H1 (cell line): ENCODE results near the gene CMTR1. TPM values are rescaled to one million over a fixed set of nuclear protein-coding genes. Genes with fewer than 3 reads are reported as not detected.
A peak's percentile ranks its signal among the peaks of the same experiment; 100 is the strongest.

ENCODE experiments used
- CTCF ChIA-PET: fragments of 300-600 bp; sonication (Branson Sonifier 250); formaldehyde crosslinking; loops from one replicate; lab custom pipeline; 2021; ENCODE audit not compliant: partially characterized antibody; lab: Charles Lee
- POLR2A ChIA-PET: fragments of 300-600 bp; sonication (Branson Sonifier 250); formaldehyde crosslinking; loops from one replicate; lab custom pipeline; 2021; ENCODE audit warnings: inconsistent platforms; ENCODE audit not compliant: partially characterized antibody; lab: Charles Lee
- DNase-seq, 2 experiments: peaks; one replicate each; pipeline versions ENCODE4 v3.0.0 to v3.0.0-alpha.2; 2010 to 2022; ENCODE audit warnings: low spot score in 2 of 2, low read depth in 1 of 2, mixed read lengths in 1 of 2
- FAIRE-seq: peaks from 2 replicates; lab custom pipeline; 2011; peaks lifted over from hg19 to GRCh38; lab: Jason Lieb, UNC
- H2AFZ ChIP-seq: 2 replicates; pipeline ENCODE4 v1.8.1; 2012; ENCODE audit warnings: low read length, inconsistent platforms
- H2AK5ac ChIP-seq: 2 replicates; pipeline ENCODE4 v1.6.1; 2013; ENCODE audit warnings: low read depth, low read length
- H2BK120ac ChIP-seq: replicated peaks from 2 replicates; pipeline ENCODE3; 2013; ENCODE audit warnings: low read depth, low read length, inconsistent platforms
- H2BK12ac ChIP-seq: 2 replicates; pipeline ENCODE4 v1.6.1; 2013; ENCODE audit warnings: low read depth, low read length
- H2BK15ac ChIP-seq: 2 replicates; pipeline ENCODE4 v1.6.1; 2013; ENCODE audit warnings: low read length
- H2BK20ac ChIP-seq: 2 replicates; pipeline ENCODE4 v1.6.1; 2013; ENCODE audit warnings: low read length
- H2BK5ac ChIP-seq: 2 replicates; pipeline ENCODE4 v1.6.1; 2013; ENCODE audit warnings: low read depth, low read length
- H3K14ac ChIP-seq: 2 replicates; pipeline ENCODE4 v1.6.1; 2013; ENCODE audit warnings: inconsistent platforms; ENCODE audit not compliant: insufficient read length
- H3K18ac ChIP-seq: 2 replicates; pipeline ENCODE4 v1.6.1; 2013; ENCODE audit warnings: low read length; ENCODE audit errors: extremely low read depth
- H3K23ac ChIP-seq: 2 replicates; pipeline ENCODE4 v1.6.1; 2013; ENCODE audit warnings: inconsistent platforms; ENCODE audit not compliant: insufficient read length
- H3K23me2 ChIP-seq: 2 replicates; pipeline ENCODE4 v1.6.1; 2013; ENCODE audit warnings: low read depth, low read length
- H3K27ac ChIP-seq: 2 replicates; pipeline ENCODE4 v1.6.1; 2011; ENCODE audit warnings: low read depth, low read length, inconsistent platforms
- H3K27me3 ChIP-seq, 4 experiments: replicated peaks in 1 of 4; 1 replicate in 1 of 4; 2 replicates in 3 of 4; pipeline versions ENCODE4 v1.6.1 to v1.8.1; 2011 to 2013; ENCODE audit warnings: low read length in 3 of 4, mild to moderate bottlenecking in 3 of 4, inconsistent platforms in 2 of 4, mixed read lengths in 2 of 4, moderate library complexity in 1 of 4; ENCODE audit not compliant: control insufficient read depth in 3 of 4, insufficient read depth in 3 of 4; ENCODE audit errors: extremely low read depth in 1 of 4
- H3K36me3 ChIP-seq, 4 experiments: 2 replicates each; pipeline versions ENCODE4 v1.6.1 to v1.8.1; 2011 to 2013; ENCODE audit warnings: mild to moderate bottlenecking in 4 of 4, low read length in 3 of 4, moderate library complexity in 2 of 4, control low read depth in 1 of 4, inconsistent platforms in 1 of 4; ENCODE audit not compliant: insufficient read depth in 4 of 4, control insufficient read depth in 2 of 4
- H3K4ac ChIP-seq: replicated peaks from 2 replicates; pipeline ENCODE3; 2013; ENCODE audit warnings: low read length, low read depth, mixed read lengths, inconsistent platforms; ENCODE audit not compliant: insufficient read length
- H3K4me1 ChIP-seq, 4 experiments: replicated peaks in 1 of 4; 1 replicate in 1 of 4; 2 replicates in 3 of 4; pipeline versions ENCODE4 v1.6.1 to v1.8.1; 2011 to 2013; ENCODE audit warnings: low read length in 3 of 4, inconsistent platforms in 2 of 4, mixed read lengths in 1 of 4; ENCODE audit not compliant: insufficient read depth in 4 of 4, control insufficient read depth in 3 of 4
- H3K4me2 ChIP-seq, 2 experiments: 2 replicates each; pipeline versions ENCODE4 v1.6.1 to v1.8.1; 2011 to 2013; ENCODE audit warnings: low read depth in 2 of 2, low read length in 2 of 2, control low read depth in 1 of 2, inconsistent platforms in 1 of 2, mild to moderate bottlenecking in 1 of 2; ENCODE audit not compliant: insufficient read depth in 1 of 2
- H3K4me3 ChIP-seq, 4 experiments: fragments of 200-600, 300-600 bp in 1 of 4; sonication (generic), shearing (Covaris generic), sonication (Bioruptor Twin) in 1 of 4; 2 replicates each; pipeline versions ENCODE4 v1.5.1 to v1.8.1; 2011 to 2016; ENCODE audit warnings: low read length in 4 of 4, low read depth in 3 of 4, control low read depth in 2 of 4, inconsistent platforms in 2 of 4, mild to moderate bottlenecking in 2 of 4, mixed read lengths in 1 of 4, moderate library complexity in 1 of 4; ENCODE audit not compliant: insufficient read depth in 2 of 4; ENCODE audit errors: extremely low read depth in 1 of 4
- H3K56ac ChIP-seq: replicated peaks from 2 replicates; pipeline ENCODE3; 2013; ENCODE audit warnings: low read depth, mild to moderate bottlenecking, mixed read lengths, low read length, inconsistent platforms; ENCODE audit not compliant: insufficient read length
- H3K79me1 ChIP-seq: 2 replicates; pipeline ENCODE4 v1.6.1; 2013; ENCODE audit warnings: low read depth, low read length, control low read depth
- H3K79me2 ChIP-seq, 2 experiments: 2 replicates each; pipeline versions ENCODE4 v1.6.1 to v1.8.1; 2012 to 2013; ENCODE audit warnings: low read length in 2 of 2, mild to moderate bottlenecking in 2 of 2, inconsistent platforms in 1 of 2; ENCODE audit not compliant: insufficient read depth in 2 of 2, control insufficient read depth in 1 of 2
- H3K9ac ChIP-seq, 4 experiments: replicated peaks in 1 of 4; 1 replicate in 1 of 4; 2 replicates in 3 of 4; pipeline versions ENCODE4 v1.6.1 to v1.8.1; 2011 to 2013; ENCODE audit warnings: low read depth in 3 of 4, low read length in 3 of 4, control low read depth in 2 of 4, mild to moderate bottlenecking in 2 of 4, moderate library complexity in 2 of 4, inconsistent platforms in 1 of 4; ENCODE audit errors: extremely low read depth in 1 of 4
- H3K9me3 ChIP-seq, 2 experiments: 2 replicates each; pipeline versions ENCODE4 v1.6.1 to v1.8.1; 2012 to 2013; ENCODE audit warnings: mild to moderate bottlenecking in 2 of 2, moderate library complexity in 2 of 2, control low read depth in 1 of 2, inconsistent platforms in 1 of 2, low read depth in 1 of 2, low read length in 1 of 2, mixed read lengths in 1 of 2; ENCODE audit not compliant: insufficient read depth in 2 of 2
- H4K20me1 ChIP-seq, 2 experiments: replicated peaks in 1 of 2; 2 replicates each; pipeline versions ENCODE3 to v1.8.1; 2011 to 2013; ENCODE audit warnings: inconsistent platforms in 2 of 2, low read length in 2 of 2, mild to moderate bottlenecking in 1 of 2; ENCODE audit not compliant: insufficient read depth in 2 of 2, control insufficient read depth in 1 of 2
- H4K5ac ChIP-seq: 2 replicates; pipeline ENCODE4 v1.6.1; 2013; ENCODE audit warnings: low read length, low read depth, mixed read lengths, inconsistent platforms; ENCODE audit not compliant: insufficient read length
- H4K8ac ChIP-seq: 2 replicates; pipeline ENCODE4 v1.8.0; 2013; ENCODE audit warnings: mild to moderate bottlenecking, moderate library complexity, low read length, inconsistent platforms; ENCODE audit not compliant: insufficient read depth; ENCODE audit errors: extremely low read depth
- H4K91ac ChIP-seq: replicated peaks from 2 replicates; pipeline ENCODE3; 2013; ENCODE audit warnings: low read length, mixed read lengths, inconsistent platforms; ENCODE audit not compliant: insufficient read length
- ASH2L ChIP-seq: fragments of 200-600, 300-600 bp; sonication (generic); IDR thresholded peaks from one replicate; pipeline ENCODE4 v1.7.1; 2017; ENCODE audit warnings: low read length
- ATF2 ChIP-seq: IDR thresholded peaks from 2 replicates; pipeline ENCODE4 v1.6.1; 2012; ENCODE audit warnings: low read length, inconsistent platforms
- CHD1 ChIP-seq: IDR thresholded peaks from 2 replicates; pipeline ENCODE4 v1.6.1; 2012; ENCODE audit warnings: low read depth, low read length, improper control_type of control experiment
- CTBP2 ChIP-seq: IDR thresholded peaks from 2 replicates; pipeline ENCODE4 v1.7.0; 2011; ENCODE audit warnings: borderline replicate concordance, mild to moderate bottlenecking, moderate library complexity, mixed read lengths, low read length; ENCODE audit not compliant: insufficient read depth, insufficient read length
- E2F6 ChIP-seq: IDR thresholded peaks from 2 replicates; pipeline ENCODE4 v1.6.1; 2012; ENCODE audit warnings: inconsistent platforms
- JUND ChIP-seq: IDR thresholded peaks from 2 replicates; pipeline ENCODE4 v1.6.1; 2011; ENCODE audit warnings: mild to moderate bottlenecking, improper control_type of control experiment, low read length
- NANOG ChIP-seq: IDR thresholded peaks from 2 replicates; pipeline ENCODE4 v1.6.1; 2011; ENCODE audit warnings: low read length, low read depth, mild to moderate bottlenecking, inconsistent platforms; ENCODE audit not compliant: insufficient read depth, poor library complexity, severe bottlenecking
- POLR2A ChIP-seq, 2 experiments: IDR thresholded peaks; 1 replicate in 1 of 2; 2 replicates in 1 of 2; pipeline ENCODE4 v1.6.1; 2011; ENCODE audit warnings: low read depth in 2 of 2, low read length in 2 of 2, mild to moderate bottlenecking in 2 of 2; ENCODE audit errors: control extremely low read depth in 1 of 2
- SIRT6 ChIP-seq: IDR thresholded peaks from one replicate; pipeline ENCODE4 v1.7.1; 2012; ENCODE audit warnings: low read length, inconsistent platforms
- SIX5 ChIP-seq: IDR thresholded peaks from 2 replicates; pipeline ENCODE4 v1.6.1; 2011; ENCODE audit warnings: mild to moderate bottlenecking, low read depth, low read length
- TEAD4 ChIP-seq: IDR thresholded peaks from 2 replicates; pipeline ENCODE4 v1.6.1; 2012; ENCODE audit warnings: low read depth, low read length, inconsistent platforms, mixed read lengths
- ZNF274 ChIP-seq: IDR thresholded peaks from 2 replicates; pipeline ENCODE4 v1.7.0; 2012; ENCODE audit warnings: low read length, borderline replicate concordance; ENCODE audit errors: extremely low read depth
- WGBS, 2 experiments: shearing (Covaris generic) in 1 of 2; methylation state at CpG; one replicate each; pipeline versions ENCODE4 v1.1.6 to v1.1.7; 2013 to 2015; ENCODE audit warnings: low lambda C conversion rate in 2 of 2, mixed read lengths in 2 of 2, inconsistent platforms in 1 of 2, low coverage in 1 of 2, missing lambda C conversion rate in 1 of 2; ENCODE audit not compliant: insufficient replicate concordance in 2 of 2, insufficient coverage in 1 of 2, insufficient read length in 1 of 2; ENCODE audit errors: extremely low coverage in 1 of 2, missing lambda C conversion rate in 1 of 2; 5-methylcytosine and 5-hydroxymethylcytosine counted together
- polyA plus RNA-seq, 7 experiments: library from polyadenylated mRNA; depleted of rRNA in 3 of 7; stranded (reverse) in 5 of 7; unstranded in 2 of 7; fragments of >200 nt in 5 of 7; fragments of 200-250 nt in 2 of 7; gene quantifications; 1 replicate in 5 of 7; 2 replicates in 1 of 7; 4 replicates in 1 of 7; pipeline versions ENCODE4 v1.2.1 to v1.2.3, GENCODE V29; 2011 to 2013; ENCODE audit warnings: missing spikeins in 2 of 7, mixed read lengths in 2 of 7
- total RNA-seq: library from RNA; stranded (reverse); fragmentation: NEBNext Ultra II Directional; extraction: Animal tissue kit (Norgen Biotek cat#: 25700); gene quantifications from 2 replicates; pipeline ENCODE4 v1.2.1, GENCODE V29; 2021

CMTR1 gene
- total and polyA plus RNA-seq, 2 of the 8 experiments (the other 6 are each of a cell fraction or from before 2014, with no cell fraction given) = 15.2 to 33.1 TPM

- Histone ChIP-seq H3K4me1 (peaks cover 2 to 36% (median 28%) of the 10 kb centered on the region in 4 experiments), H3K56ac (no peak overlapping the region), H2BK120ac (no peak overlapping the region), H2AK5ac (no peak overlapping the region), H3K23me2 (peaks cover 2% of the 10 kb centered on the region), H4K91ac (no peak overlapping the region), H2BK5ac (no peak overlapping the region), H2BK20ac (no peak overlapping the region), H3K18ac (no peak overlapping the region), H3K27ac (no peak overlapping the region), H3K4ac (no peak overlapping the region), H3K4me2 (no peak overlapping the region), H2BK12ac (peak overlapping the region; percentile 68; the same call in 1 of the 2 replicates), H4K20me1 (no peaks in the 10 kb centered on the region), H3K36me3 (no peaks in the 10 kb centered on the region), H2BK15ac (no peak overlapping the region), H3K79me1 (no peaks in the 10 kb centered on the region), H4K5ac (no peak overlapping the region), H3K23ac (no peak overlapping the region), H3K4me3 (no peak overlapping the region), H3K9me3 (no peaks in the 10 kb centered on the region), H3K14ac (no peak overlapping the region), H3K27me3 (peaks cover 0 to 12% (median 8%) of the 10 kb centered on the region in 4 experiments; a peak in 6 of 7 replicates), H3K9ac (no peak overlapping the region), H3K79me2 (no peaks in the 10 kb centered on the region), H2AFZ (peak overlapping the region; percentile 27; the same call in 1 of the 2 replicates), H4K8ac (no peak overlapping the region)
- ChIA-PET POLR2A (interaction anchor here (1.5 to 1.7 kb wide), 2 partner anchors 8 to 19 kb away, joined by 5 to 6 read pairs; no protein-coding TSS in a partner anchor), CTCF (interaction anchor here (0.7 to 2.4 kb wide), 11 partner anchors 9 to 137 kb away, joined by 3 to 11 read pairs (median 5); no protein-coding TSS in a partner anchor)
- FAIRE-seq (no peak), DNase-seq (no peak)
- whole genome bisulfite sequencing, 2 experiments = 86% methylated on average over 11 of the region's 11 CpGs; no CpG with 5 or more reads in 1 of the 2 experiments
- TF ChIP-seq E2F6 = no peak
- TF ChIP-seq SIRT6 = no peak
- TF ChIP-seq CHD1 = no peak
- no peak for TF ChIP-seq POLR2A (IDR thresholded peaks at IDR 0.05; ENCODE audit: control extremely low read depth in 1 of 2, low read depth in 2 of 2, low read length in 2 of 2)
- TF ChIP-seq TEAD4 = no peak
- no peak for TF ChIP-seq ASH2L
- no peak for TF ChIP-seq SIX5
- TF ChIP-seq NANOG = no peak
- TF ChIP-seq ZNF274 = no peak
- no peak for TF ChIP-seq ATF2
- no peak for TF ChIP-seq JUND
- no peak for TF ChIP-seq CTBP2
These were observed 84.4 kb downstream of the CMTR1 start for GRCh38 chr6:37517411-37517812.
